HG03469 (cell line): ENCODE measurements around the gene POLR3F.
"Not testable (repeated sequence)": the region's sequence is repeated elsewhere in the genome, so short reads cannot be mapped to it uniquely, and the experiment has no call there.

Experiments used
- ATAC-seq: cut with Tn5 transposase; IDR thresholded peaks from one replicate; pipeline ENCODE4 v1.9.1; 2021; ENCODE audit warnings: mild to moderate bottlenecking, moderate library complexity, moderate number of reproducible peaks; ENCODE audit not compliant: unreplicated experiment

Gene POLR3F

GRCh38 chr20:18501672-18502071, 34.5 kb downstream of the POLR3F start:
- ATAC-seq = not testable (repeated sequence)

DNA sequence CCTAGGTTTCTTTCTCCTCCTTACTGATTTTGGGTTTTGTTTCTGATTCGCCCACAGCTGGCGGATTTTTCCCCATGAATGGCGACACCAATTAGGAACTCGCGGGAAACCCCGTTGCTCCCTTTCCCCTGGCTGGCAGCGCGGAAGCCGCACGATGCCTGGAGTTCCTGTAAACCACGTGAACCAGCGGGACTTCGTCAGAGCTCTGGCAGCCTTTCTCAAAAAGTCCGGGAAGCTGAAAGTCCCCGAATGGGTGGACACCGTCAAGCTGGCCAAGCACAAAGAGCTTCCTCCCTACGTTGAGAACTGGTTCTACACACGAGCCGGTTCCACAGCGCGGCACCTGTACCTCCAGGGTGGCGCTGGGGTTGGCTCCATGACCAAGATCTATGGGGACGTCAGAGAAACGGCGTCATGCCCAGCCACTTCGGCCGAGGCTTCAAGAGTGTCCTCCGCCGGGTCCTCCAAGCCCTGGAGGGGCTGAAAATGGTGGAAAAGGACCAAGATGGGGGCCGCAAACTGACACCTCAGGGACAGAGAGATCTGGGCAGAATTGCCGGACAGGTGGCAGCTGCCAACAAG, 37.4 kb downstream of the POLR3F start:
- ATAC-seq = no peak

GRCh38 chr20:18506744-18507143, 39.6 kb downstream of the POLR3F start:
- ATAC-seq = no peak

DNA sequence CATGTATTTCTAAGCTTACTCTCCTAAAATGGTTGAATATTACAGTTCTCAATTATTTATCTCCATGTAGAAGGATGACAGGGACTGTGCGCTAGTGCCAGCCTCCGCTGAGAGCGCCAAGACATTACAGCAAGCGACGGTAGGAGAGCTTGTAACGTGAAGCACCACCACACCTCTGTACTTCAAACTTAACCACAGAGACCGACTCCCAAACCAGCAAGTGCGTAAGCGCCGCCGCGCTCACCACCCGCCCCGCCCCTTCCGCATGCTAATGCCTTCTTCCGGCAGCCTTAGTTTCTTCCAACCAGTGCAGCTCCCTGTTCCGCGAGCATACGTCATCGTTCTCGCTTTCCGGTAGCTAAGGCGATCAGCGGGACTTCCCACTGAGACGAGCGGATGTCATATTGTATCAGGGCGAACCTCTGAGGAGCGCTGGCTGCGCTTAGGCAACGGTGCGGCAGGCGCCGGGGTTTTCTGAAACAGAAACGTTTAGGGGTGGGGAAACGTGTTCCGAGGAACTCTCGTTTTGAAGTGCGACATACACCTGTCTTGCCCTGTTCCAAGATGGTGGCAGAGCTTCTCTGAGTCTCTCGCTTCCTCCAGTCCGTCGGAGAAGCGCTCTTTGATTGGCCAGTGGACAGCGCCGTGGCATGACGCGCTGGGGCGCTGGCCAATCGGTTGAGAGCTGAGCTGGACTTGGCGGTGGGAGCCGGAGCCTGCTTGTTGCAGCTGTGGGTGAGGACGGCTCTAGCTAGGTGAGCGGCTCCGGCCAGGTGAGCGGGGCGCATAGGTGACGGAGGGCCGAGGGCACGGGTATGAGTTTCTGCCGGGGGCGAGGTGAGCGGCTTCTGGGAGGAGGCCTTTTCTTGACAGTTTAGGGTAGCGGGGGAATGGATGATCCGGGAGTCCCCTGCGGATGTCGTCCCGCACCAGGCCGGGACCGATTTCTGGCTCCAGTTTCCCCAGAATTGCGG, 40.3 kb downstream of the POLR3F start, which contains the start of gene SEC23B:
Gene SEC23B (plus strand): TSS at position 723 of the 974 bp plus-strand sequence. CDS start 2,896 bp downstream, outside the sequence.
- ATAC-seq = peak; percentile 90

DNA sequence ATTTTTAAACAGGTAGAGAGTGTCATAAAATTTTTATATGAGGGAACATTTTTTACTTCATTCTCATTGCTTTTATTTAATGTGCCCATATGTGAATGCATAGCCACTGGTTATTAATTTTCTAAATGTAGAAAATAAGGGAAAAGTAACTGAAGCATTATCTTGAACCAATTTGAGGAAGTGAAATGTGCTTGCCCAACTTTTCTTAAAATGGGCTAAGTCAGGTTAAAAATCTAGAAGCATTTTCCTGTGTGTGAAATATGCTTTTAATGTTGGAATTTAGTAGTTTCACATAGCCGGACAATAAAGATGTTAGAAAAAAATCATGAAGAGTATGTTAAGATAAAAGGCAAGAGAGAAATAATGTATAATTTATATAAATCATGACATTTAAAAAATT, 44.4 kb downstream of the POLR3F start:
- ATAC-seq = no peak

- no peak for ATAC-seq
These were observed 46.0 kb downstream of the POLR3F start for GRCh38 chr20:18513208-18513607.

GRCh38 chr20:18514127-18514526, 46.9 kb downstream of the POLR3F start:
- ATAC-seq = no peak

GRCh38 chr20:18515973-18516372, 48.8 kb downstream of the POLR3F start:
- no peak for ATAC-seq

DNA sequence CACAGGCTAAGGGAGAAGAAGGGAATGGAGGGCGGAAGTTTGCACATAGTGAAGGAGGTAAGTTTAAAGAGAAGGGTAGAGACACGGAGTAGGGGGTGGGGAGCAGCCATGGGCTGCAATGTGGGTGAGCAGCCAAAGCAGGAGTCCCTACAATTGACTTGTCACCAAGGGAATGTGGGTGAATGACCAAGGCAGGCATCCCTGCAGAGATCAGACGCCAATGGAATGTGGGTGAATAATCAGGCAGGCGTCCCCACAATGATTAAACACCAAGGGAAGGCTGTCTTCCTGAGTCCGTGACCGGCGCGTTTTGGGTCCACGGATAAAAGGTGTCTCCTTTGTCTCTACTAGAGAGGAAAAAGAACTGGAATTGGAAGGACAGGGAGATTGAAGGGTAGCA, 54.9 kb downstream of the POLR3F start:
- ATAC-seq = not testable (repeated sequence)

- ATAC-seq = no peak
These were observed 55.9 kb downstream of the POLR3F start for GRCh38 chr20:18523066-18523465.

DNA sequence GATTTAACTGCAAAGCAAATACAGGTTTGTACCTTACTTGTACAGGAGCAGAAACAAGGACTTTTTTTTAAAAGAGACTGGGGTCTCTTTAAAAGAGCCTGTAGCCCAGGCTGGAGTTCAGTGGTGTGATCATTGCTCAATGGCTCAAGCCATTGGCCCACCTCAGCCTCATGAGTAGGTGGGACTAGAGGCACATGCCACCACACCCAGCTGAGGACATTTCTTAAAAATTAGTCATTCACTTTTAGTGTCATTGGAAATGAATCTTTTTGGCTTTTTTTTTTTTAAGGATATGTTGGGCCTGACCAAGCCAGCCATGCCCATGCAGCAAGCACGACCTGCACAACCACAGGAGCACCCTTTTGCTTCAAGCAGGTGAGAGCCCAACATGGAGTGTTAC, 57.5 kb downstream of the POLR3F start:
- no peak for ATAC-seq

DNA sequence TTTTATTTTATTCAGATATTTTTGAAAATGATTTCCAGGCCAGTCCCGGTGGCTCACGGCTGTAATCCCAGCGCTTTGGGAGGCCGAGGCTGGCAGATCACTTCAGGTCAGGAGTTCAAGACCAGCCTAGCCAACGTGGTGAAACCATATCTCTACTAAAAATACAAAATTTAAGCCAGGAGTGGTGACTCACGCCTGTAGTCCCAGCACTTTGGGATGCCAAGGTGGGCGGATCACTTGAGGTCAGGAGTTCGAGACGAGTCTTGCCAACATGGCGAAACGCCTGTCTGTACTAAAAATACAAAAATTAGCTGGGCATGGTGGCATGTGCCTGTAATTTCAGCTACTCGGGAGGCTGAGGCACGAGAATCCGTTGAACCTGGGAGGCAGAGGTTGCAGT, 59.6 kb downstream of the POLR3F start:
- not testable (repeated sequence) for ATAC-seq

DNA sequence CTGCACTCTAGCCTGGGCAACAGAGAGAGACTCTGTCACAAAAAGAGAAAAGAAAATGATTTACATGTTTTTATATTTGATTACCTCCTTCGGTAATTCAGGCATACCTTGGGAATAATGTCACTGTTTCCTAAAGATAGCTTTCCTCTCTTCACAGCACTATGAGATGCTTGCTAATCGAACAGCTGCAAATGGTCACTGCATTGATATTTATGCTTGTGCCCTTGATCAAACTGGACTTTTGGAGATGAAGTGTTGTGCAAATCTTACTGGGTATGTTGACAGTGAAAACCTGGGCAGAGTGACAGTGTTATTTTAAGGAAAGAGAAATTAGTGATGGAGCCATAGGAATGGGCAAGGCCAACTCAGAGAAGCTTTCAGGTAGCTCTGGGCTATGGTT, 60.1 kb downstream of the POLR3F start:
- no peak for ATAC-seq

GRCh38 chr20:18527836-18528235, 60.6 kb downstream of the POLR3F start:
- ATAC-seq = no peak

GRCh38 chr20:18529041-18529440, 61.9 kb downstream of the POLR3F start:
- ATAC-seq = no peak

- no peak for ATAC-seq
These were observed 65.4 kb downstream of the POLR3F start for GRCh38 chr20:18532626-18533025.

DNA sequence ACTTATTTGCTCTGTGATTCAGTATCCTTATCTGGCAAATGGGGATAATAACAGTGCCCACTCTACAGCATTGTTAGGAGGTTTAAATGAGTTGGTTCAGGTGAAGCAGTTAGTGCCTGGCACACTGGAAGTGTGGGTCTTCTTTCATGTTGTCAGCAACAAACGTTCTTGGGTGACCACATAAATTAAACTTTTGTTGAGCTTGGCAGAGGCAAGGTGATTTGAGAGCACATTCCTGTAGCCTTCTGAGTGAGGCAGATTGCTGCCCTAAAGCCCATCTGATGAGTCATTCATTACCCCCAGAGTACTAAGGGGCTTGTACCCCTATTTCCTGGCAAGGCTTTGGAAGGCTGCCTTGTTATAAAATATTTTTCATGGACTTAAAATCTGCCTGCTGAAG, 66.3 kb downstream of the POLR3F start:
- ATAC-seq = no peak

- ATAC-seq = no peak
These were observed 66.9 kb downstream of the POLR3F start for GRCh38 chr20:18533978-18534644.
